Middle frontal gyrus (tissue), 1 donor: Measurements from ENCODE around the gene AK8.
"Not testable (repeated sequence)": the region's sequence is repeated elsewhere in the genome, so short reads cannot be mapped to it uniquely, and the experiment has no call there.

Experiments
- DNase-seq: peaks from one replicate; pipeline ENCODE4 v3.0.0-alpha.2; 2015; ENCODE audit warnings: low spot score; ENCODE audit errors: extremely low spot score

The AK8 gene

GRCh38 chr9:132774886-132775285 lies 103.2 kb downstream of the AK8 start:
- DNase-seq = no peak

GRCh38 chr9:132773764-132774339 lies 104.2 kb downstream of the AK8 start:
- DNase-seq = no peak

- DNase-seq = no peak
Observed at GRCh38 chr9:132773093-132773492, 105.0 kb downstream of the AK8 start.

- DNase-seq = not testable (repeated sequence)
Observed at GRCh38 chr9:132771752-132772151, 106.3 kb downstream of the AK8 start.

- DNase-seq = no peak
Observed at GRCh38 chr9:132770770-132771310, 107.2 kb downstream of the AK8 start.

GRCh38 chr9:132769906-132770769 lies 107.9 kb downstream of the AK8 start:
- DNase-seq = no peak

GRCh38 chr9:132768932-132769905 lies 108.9 kb downstream of the AK8 start:
- DNase-seq = no peak

GRCh38 chr9:132763574-132763973 lies 114.5 kb downstream of the AK8 start:
- DNase-seq = no peak

- no peak for DNase-seq
Observed at GRCh38 chr9:132762896-132763295, 115.2 kb downstream of the AK8 start.

- DNase-seq = no peak
Observed at GRCh38 chr9:132761602-132762001, 116.5 kb downstream of the AK8 start.

GRCh38 chr9:132760057-132760456 lies 118.0 kb downstream of the AK8 start:
- DNase-seq = no peak

- no peak for DNase-seq
Observed at GRCh38 chr9:132757016-132757415, 121.1 kb downstream of the AK8 start.

- no peak for DNase-seq
Observed at GRCh38 chr9:132756214-132756845, 121.8 kb downstream of the AK8 start.

GRCh38 chr9:132755096-132755495 lies 123.0 kb downstream of the AK8 start:
- DNase-seq = no peak

GRCh38 chr9:132754236-132754635 lies 123.8 kb downstream of the AK8 start:
- no peak for DNase-seq

- no peak for DNase-seq
Observed at GRCh38 chr9:132753593-132753880, 124.5 kb downstream of the AK8 start.

GRCh38 chr9:132752877-132753592 lies 125.0 kb downstream of the AK8 start:
- no peak for DNase-seq

GRCh38 chr9:132750668-132751067 lies 127.4 kb downstream of the AK8 start:
- DNase-seq = no peak

- no peak for DNase-seq
Observed at GRCh38 chr9:132749306-132749705, 128.8 kb downstream of the AK8 start.

GRCh38 chr9:132748450-132748849 lies 129.6 kb downstream of the AK8 start:
- DNase-seq = no peak
